ENCODE results near the gene EGFL8. TPM values are rescaled to one million over a fixed set of nuclear protein-coding genes. Genes with fewer than 3 reads are reported as not detected.
"Not testable (repeated sequence)": the region's sequence is repeated elsewhere in the genome, so short reads cannot be mapped to it uniquely, and the experiment has no call there.

Gene EGFL8
- total RNA-seq, 4 donors from 2014 or later = 8.9 to 28.1 (median 16.2) TPM

DNA sequence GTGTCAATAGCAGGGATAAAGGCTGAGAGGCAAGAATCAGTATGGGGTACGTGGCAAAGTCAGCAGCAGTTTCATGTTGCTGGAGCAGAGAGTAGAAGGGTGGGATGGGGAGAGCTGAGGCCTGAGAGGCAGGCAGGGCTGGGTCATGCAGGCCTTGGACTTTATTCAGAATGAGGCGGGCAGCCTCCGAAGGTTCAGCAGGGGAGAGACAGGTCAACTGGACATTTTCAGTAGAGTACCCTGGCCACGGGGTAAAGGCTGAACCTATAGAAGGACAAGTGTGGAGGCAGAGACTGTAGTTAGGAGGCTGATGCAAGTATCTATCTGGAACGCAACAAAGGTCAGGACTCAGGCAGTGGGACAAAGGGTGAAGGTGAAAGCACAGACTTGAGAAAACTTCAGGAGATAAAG is 45.8 kb downstream of the EGFL8 start:
- DNase-seq = no peak
- H3K36me3 ChIP-seq = no peaks in the 10 kb centered on the region
- H3K4me1 ChIP-seq = no peaks in the 10 kb centered on the region
- H3K27ac ChIP-seq = no peak overlapping the region
- H3K4me3 ChIP-seq = no peak overlapping the region
- no peaks in the 10 kb centered on the region for H3K27me3 ChIP-seq
- TF ChIP-seq, protein P1, sequence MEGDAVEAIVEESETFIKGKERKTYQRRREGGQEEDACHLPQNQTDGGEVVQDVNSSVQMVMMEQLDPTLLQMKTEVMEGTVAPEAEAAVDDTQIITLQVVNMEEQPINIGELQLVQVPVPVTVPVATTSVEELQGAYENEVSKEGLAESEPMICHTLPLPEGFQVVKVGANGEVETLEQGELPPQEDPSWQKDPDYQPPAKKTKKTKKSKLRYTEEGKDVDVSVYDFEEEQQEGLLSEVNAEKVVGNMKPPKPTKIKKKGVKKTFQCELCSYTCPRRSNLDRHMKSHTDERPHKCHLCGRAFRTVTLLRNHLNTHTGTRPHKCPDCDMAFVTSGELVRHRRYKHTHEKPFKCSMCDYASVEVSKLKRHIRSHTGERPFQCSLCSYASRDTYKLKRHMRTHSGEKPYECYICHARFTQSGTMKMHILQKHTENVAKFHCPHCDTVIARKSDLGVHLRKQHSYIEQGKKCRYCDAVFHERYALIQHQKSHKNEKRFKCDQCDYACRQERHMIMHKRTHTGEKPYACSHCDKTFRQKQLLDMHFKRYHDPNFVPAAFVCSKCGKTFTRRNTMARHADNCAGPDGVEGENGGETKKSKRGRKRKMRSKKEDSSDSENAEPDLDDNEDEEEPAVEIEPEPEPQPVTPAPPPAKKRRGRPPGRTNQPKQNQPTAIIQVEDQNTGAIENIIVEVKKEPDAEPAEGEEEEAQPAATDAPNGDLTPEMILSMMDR (IDR thresholded peaks at IDR 0.05) = no peak
- no peak for TF ChIP-seq POLR2A (IDR thresholded peaks at IDR 0.05)
- H3K9me3 ChIP-seq = no peaks in the 10 kb centered on the region

DNA sequence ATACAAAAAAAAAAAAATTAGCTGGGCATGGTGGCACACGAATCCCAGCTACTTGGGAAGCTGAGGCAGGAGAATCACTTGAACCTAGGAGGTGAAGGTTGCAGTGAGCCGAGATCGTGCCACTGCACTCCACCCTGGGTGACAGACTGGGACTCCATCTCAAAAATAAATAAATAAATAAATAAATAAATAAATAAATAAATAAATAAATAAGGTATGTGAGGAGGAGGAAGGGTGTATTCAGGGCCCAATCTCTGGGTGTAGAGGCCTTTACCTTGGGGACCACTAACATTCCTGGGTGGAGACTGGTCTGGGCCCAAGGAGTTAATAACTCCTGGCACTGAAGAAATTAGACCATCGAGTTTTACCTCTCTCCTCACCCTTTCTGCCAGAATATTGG is 47.0 kb downstream of the EGFL8 start:
- H3K4me3 ChIP-seq, H3K4me1 ChIP-seq, DNase-seq, H3K36me3 ChIP-seq, H3K27ac ChIP-seq, H3K27me3 ChIP-seq, H3K9me3 ChIP-seq: not testable (repeated sequence)

DNA sequence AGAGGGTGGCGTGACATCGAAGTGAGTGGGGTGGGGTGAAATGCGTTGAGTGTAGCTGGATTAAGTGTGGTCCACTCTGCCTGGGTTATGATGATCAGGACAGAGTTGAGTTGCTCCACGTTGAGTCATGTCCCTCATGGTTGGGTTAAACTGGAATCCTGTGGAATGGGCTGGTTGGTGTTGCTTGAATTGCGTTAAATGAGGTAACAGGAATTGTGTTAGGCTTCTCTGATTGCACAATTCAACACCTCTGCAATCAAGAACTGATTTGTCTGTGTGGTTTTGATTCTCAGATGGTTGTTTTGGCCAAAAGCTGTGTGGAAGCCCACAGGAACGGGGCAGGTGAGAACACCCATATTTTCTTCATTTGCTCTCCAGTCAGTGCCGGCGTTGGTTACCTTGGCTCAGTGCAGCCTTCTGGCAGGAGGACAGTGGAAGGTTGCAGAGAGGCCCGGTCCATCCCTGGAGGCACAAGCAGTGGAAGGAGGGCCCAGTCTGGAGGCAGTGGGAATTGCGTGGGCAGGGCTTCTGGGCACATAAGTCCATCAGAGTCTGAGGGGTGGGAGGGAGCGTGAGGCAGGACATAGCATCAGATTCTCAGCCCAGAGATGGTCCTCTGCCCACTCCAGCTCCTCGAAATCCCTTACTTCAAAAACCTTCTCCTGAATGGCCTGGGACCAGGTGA is 47.8 kb downstream of the EGFL8 start:
- Histone ChIP-seq H3K4me1 (no peaks in the 10 kb centered on the region), H3K4me3 (no peak overlapping the region), H3K36me3 (no peaks in the 10 kb centered on the region), H3K27ac (no peak overlapping the region), H3K9me3 (no peaks in the 10 kb centered on the region), H3K27me3 (no peaks in the 10 kb centered on the region)
- DNase-seq = no peak
- TF ChIP-seq POLR2A (IDR thresholded peaks at IDR 0.05) = no peak
- TF ChIP-seq, protein P1 (IDR thresholded peaks at IDR 0.05) = no peak

DNA sequence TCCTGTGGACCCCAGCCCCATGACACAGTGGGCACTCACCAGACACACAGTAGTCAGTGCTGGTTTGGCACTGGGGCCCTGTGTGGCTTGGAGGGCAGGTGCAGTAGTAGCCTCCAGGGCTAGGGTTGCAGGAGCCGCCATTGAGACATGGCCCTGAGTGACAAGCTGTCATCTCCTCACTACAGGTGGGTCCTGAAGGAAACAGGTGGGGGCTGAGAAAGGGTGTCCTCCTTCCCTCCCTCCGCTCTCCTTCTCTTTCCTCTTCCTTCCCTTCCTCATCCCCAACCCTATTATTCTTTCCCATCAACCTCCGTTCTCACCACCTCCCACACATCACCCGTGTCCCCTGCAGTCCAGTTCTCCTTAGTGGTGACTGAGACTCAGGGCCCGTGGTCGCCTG is 49.3 kb downstream of the EGFL8 start:
- no peak overlapping the region for H3K27ac ChIP-seq

DNA sequence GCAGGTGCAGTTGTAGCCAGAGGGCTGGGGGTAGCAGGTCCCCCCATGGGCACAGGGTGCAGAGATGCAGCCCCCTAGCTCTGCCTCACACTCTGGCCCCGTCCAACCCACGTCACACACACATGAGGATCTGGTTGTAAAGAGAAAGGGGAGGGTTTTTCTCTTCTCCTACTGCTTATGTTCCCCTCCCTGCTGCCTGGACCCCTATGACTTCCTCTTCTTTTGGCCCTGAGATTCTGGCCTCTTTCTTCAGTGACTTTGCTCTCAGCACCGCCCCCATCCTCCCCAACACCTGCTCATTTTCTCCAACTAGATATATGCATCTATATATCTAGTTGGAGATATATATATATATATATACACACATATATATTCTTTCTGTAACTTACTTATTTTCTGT is 49.7 kb downstream of the EGFL8 start:
- H3K36me3 ChIP-seq = no peaks in the 10 kb centered on the region
- H3K27me3 ChIP-seq = no peaks in the 10 kb centered on the region
- no peak for TF ChIP-seq POLR2A (IDR thresholded peaks at IDR 0.05)
- TF ChIP-seq, protein P1 (IDR thresholded peaks at IDR 0.05) = no peak
- no peaks in the 10 kb centered on the region for H3K4me1 ChIP-seq
- H3K4me3 ChIP-seq = no peak overlapping the region
- H3K27ac ChIP-seq = no peak overlapping the region
- H3K9me3 ChIP-seq = no peaks in the 10 kb centered on the region
- DNase-seq = no peak

More for the DNA sequence above, 49.3 kb downstream of the EGFL8 start:
- Histone ChIP-seq H3K27me3 (no peaks in the 10 kb centered on the region), H3K4me1 (no peaks in the 10 kb centered on the region), H3K4me3 (no peak overlapping the region), H3K36me3 (no peaks in the 10 kb centered on the region), H3K9me3 (no peaks in the 10 kb centered on the region)
- TF ChIP-seq POLR2A (IDR thresholded peaks at IDR 0.05) = no peak
- TF ChIP-seq, protein P1 (IDR thresholded peaks at IDR 0.05) = no peak
- peak in 1 of 3 donors; percentile 36 for DNase-seq

DNA sequence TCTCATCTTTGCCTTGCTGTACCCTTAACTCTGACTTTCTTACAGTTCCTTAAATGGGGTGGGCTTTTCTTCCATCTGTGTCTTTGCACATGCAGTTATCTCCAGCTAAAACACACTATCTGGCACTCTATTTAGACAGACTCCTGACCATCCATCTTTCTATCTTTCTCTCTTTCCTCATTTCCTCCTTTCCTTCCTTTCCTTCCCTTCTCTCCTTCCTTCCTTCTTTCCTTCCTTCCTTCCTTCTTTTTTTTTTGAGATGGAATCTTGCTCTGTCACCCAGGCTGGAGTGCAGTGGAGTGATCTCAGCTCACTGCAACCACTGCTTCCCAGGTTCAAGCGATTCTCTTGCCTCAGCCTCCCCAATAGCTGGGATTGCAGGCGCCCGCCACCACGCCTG is 51.2 kb downstream of the EGFL8 start:
- H3K27me3 ChIP-seq = no peaks in the 10 kb centered on the region
- H3K9me3 ChIP-seq = no peaks in the 10 kb centered on the region
- TF ChIP-seq, protein P1 (IDR thresholded peaks at IDR 0.05) = no peak
- no peak for TF ChIP-seq POLR2A (IDR thresholded peaks at IDR 0.05)
- no peaks in the 10 kb centered on the region for H3K36me3 ChIP-seq
- no peak overlapping the region for H3K27ac ChIP-seq
- H3K4me1 ChIP-seq = no peaks in the 10 kb centered on the region
- no peak overlapping the region for H3K4me3 ChIP-seq
- no peak for DNase-seq

Measured in Peyer's patch (tissue), 4 donors.